ENCODE measurements around the gene ABR.

DNA sequence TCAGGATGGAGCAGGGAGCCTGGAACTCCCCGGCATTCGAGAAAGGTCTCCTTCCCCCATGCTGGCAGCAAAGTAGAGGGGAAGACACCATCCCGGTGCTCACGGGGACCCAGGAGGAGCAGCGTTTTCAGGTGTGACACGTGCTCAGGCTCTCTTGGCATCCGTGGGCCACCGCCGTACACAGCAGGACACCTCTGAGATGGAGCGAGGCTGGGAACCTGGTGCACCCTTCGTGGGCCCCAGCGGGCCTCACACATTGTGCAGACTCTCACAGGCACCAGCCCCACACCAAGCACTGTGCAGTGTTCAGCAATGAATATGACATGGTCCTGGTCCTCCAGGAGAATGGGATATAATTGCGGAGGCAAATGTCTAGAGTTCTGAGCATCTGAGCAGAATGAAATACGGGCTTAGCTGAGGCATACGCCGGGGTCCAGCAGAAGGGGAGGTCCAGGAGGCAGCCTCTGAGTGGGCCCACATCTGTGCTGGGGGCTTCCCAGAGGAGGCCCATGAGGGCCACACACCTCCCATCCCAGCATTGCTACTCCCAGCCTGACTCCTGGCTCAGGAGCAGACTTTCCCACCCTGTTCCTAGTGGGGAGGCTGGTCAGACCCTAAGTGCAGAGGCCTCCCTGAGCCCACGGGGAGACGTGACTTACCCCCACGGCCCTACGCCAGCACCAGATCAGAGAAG lies 72.6 kb downstream of the ABR start:
- no peak for TF ChIP-seq POLR2A (IDR thresholded peaks at IDR 0.05)
- TF ChIP-seq, protein P1, sequence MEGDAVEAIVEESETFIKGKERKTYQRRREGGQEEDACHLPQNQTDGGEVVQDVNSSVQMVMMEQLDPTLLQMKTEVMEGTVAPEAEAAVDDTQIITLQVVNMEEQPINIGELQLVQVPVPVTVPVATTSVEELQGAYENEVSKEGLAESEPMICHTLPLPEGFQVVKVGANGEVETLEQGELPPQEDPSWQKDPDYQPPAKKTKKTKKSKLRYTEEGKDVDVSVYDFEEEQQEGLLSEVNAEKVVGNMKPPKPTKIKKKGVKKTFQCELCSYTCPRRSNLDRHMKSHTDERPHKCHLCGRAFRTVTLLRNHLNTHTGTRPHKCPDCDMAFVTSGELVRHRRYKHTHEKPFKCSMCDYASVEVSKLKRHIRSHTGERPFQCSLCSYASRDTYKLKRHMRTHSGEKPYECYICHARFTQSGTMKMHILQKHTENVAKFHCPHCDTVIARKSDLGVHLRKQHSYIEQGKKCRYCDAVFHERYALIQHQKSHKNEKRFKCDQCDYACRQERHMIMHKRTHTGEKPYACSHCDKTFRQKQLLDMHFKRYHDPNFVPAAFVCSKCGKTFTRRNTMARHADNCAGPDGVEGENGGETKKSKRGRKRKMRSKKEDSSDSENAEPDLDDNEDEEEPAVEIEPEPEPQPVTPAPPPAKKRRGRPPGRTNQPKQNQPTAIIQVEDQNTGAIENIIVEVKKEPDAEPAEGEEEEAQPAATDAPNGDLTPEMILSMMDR (IDR thresholded peaks at IDR 0.05), result no peak

All from adrenal gland (tissue), 5 donors.